Measurements from ENCODE around the gene AGXT2. TPM values are rescaled to one million over a fixed set of nuclear protein-coding genes. Genes with fewer than 3 reads are reported as not detected.

The AGXT2 gene
- total and polyA plus RNA-seq, 2 of the 13 experiments (the other 11 are each of a cell fraction or from before 2014, with no cell fraction given): 0.04 to 0.13 TPM

- POLR2A ChIA-PET: interaction anchor here (1.0 kb wide), 1 partner anchor 39 kb away, joined by 4 read pairs; the partner anchor contains the start of gene DNAJC21
- no peak overlapping the region for H3K4me3 ChIP-seq (replicated peaks in 1 of 3; ENCODE audit: insufficient read depth in 1 of 3, low read depth in 2 of 3, low read length in 3 of 3)
- H3K79me2 ChIP-seq (ENCODE audit: insufficient read depth, low read length): no peaks in the 10 kb centered on the region
- 54% methylated on average over 2 of the region's 2 CpGs for WGBS (ENCODE audit: low lambda C conversion rate)
- peaks cover 13% of the 10 kb centered on the region for H3K9me3 ChIP-seq (ENCODE audit: low read length)
- no peak overlapping the region for H3K4me2 ChIP-seq (ENCODE audit: low read depth, low read length)
- no peak overlapping the region for H3K9ac ChIP-seq (ENCODE audit: insufficient read depth, low read depth, low read length)
- DNase-seq (ENCODE audit: low spot score) (peak; percentile 46), ATAC-seq (peak; percentile 80), FAIRE-seq (no peak)
- no peaks in the 10 kb centered on the region for H3K36me3 ChIP-seq (replicated peaks in 1 of 2; ENCODE audit: control insufficient read depth in 1 of 2, insufficient read depth in 2 of 2, low read length in 2 of 2)
- no peaks in the 10 kb centered on the region for H3K27me3 ChIP-seq (ENCODE audit: control insufficient read depth in 1 of 2, insufficient read depth in 2 of 2, low read length in 2 of 2)
- no peaks in the 10 kb centered on the region for H4K20me1 ChIP-seq (ENCODE audit: insufficient read depth, low read length)
- no TSS peak for BruUV-seq (replicated peaks)
- no peak overlapping the region for H3K27ac ChIP-seq (ENCODE audit: extremely low read length, insufficient read depth, low read length)
- in situ Hi-C loops (cut with HindIII; ENCODE audit: extremely low pct_ligation_motif_present, low pct_unique_long_range_greater_than_20kb): no loop called here
- H2AFZ ChIP-seq (ENCODE audit: low read length): no peak overlapping the region
- intact Hi-C loops (cut with micrococcal nuclease; ENCODE audit: unreplicated experiment): no loop called here
- H3K4me1 ChIP-seq (ENCODE audit: insufficient read depth, low read length): peaks cover 28% of the 10 kb centered on the region
- CTCF ChIA-PET (ENCODE audit: low intra/inter-chr PET ratio, low total read pairs): no interaction called here
- 0 out of 2 replicates have a peak, but pooled peaks have one; percentile 16 for TF ChIP-seq ZNF687 (CRISPR knock-in tag; IDR thresholded peaks at IDR 0.05)
- TF ChIP-seq ZC3H4 (CRISPR knock-in tag; IDR thresholded peaks at IDR 0.05; ENCODE audit: borderline replicate concordance): no peak
- TF ChIP-seq HNF4G (IDR thresholded peaks at IDR 0.05; ENCODE audit: borderline replicate concordance, low read depth, low read length): peak; percentile 66
- TF ChIP-seq HNF4G (CRISPR knock-in tag; IDR thresholded peaks at IDR 0.05; ENCODE audit: borderline replicate concordance, low read depth): no peak
- TF ChIP-seq ZNF549 (CRISPR knock-in tag; IDR thresholded peaks at IDR 0.05): 0 out of 2 replicates have a peak, but pooled peaks have one; percentile 51
- 0 out of 2 replicates have a peak, but pooled peaks have one; percentile 16 for TF ChIP-seq SALL1 (CRISPR knock-in tag; IDR thresholded peaks at IDR 0.05)
- TF ChIP-seq ZSCAN20 (CRISPR knock-in tag; IDR thresholded peaks at IDR 0.05; ENCODE audit: borderline replicate concordance): no peak
- no peak for TF ChIP-seq ZNF737 (CRISPR knock-in tag; IDR thresholded peaks at IDR 0.05; ENCODE audit: borderline replicate concordance)
- 0 out of 2 replicates have a peak, but pooled peaks have one; percentile 14 for TF ChIP-seq ZFX (CRISPR knock-in tag; IDR thresholded peaks at IDR 0.05; ENCODE audit: low read depth)
- peak; percentile 59 for TF ChIP-seq HNF4A (CRISPR knock-in tag; IDR thresholded peaks at IDR 0.05)
- no peak for TF ChIP-seq ZNF383 (CRISPR knock-in tag; IDR thresholded peaks at IDR 0.05; ENCODE audit: borderline replicate concordance)
- TF ChIP-seq MNT (IDR thresholded peaks at IDR 0.05): no peak
- TF ChIP-seq KLF15 (CRISPR knock-in tag; IDR thresholded peaks at IDR 0.05; ENCODE audit: borderline replicate concordance): no peak
- no peak for TF ChIP-seq ZSCAN21 (CRISPR knock-in tag; IDR thresholded peaks at IDR 0.05; ENCODE audit: borderline replicate concordance)
- TF ChIP-seq ZBTB46 (CRISPR knock-in tag; IDR thresholded peaks at IDR 0.05; ENCODE audit: borderline replicate concordance): no peak
- TF ChIP-seq KAT2B (IDR thresholded peaks at IDR 0.05; ENCODE audit: borderline replicate concordance, low read depth, low read length): no peak
- TF ChIP-seq TRIM24 (CRISPR knock-in tag; IDR thresholded peaks at IDR 0.05): no peak
- TF ChIP-seq GZF1 (CRISPR knock-in tag; IDR thresholded peaks at IDR 0.05): no peak
Measured at GRCh38 chr5:34968258-34968657, 79.5 kb downstream of the AGXT2 start.
